Vagina (tissue), 2 donors: ENCODE results near the gene HOXB3.

Experiments
- CTCF ChIP-seq, 3 experiments: fragments of 450-650 bp in 2 of 3; fragments of 200-600 bp in 1 of 3; sonication (generic) in 1 of 3; IDR thresholded peaks; one replicate each; pipeline ENCODE4 v1.5.1; 2017 to 2019; ENCODE audit warnings: antibody characterized with exemption in 3 of 3, mild to moderate bottlenecking in 2 of 3, moderate library complexity in 2 of 3
- POLR2AphosphoS5 ChIP-seq, 2 donors: sonication (generic); formaldehyde crosslinking; IDR thresholded peaks; one replicate each; pipeline ENCODE4 v1.9.0; 2017; ENCODE audit warnings: antibody characterized with exemption in 2 of 2, mild to moderate bottlenecking in 2 of 2, low read depth in 1 of 2; ENCODE audit not compliant: insufficient read depth in 1 of 2

- no peak for TF ChIP-seq CTCF (IDR thresholded peaks at IDR 0.05)
- no peak for TF ChIP-seq POLR2AphosphoS5 (IDR thresholded peaks at IDR 0.05; ENCODE audit: insufficient read depth in 1 of 2, low read depth in 1 of 2)
Observed at GRCh38 chr17:48584223-48584741, 5.8 kb downstream of the HOXB3 start.
